Natural killer cell (primary cell): Measurements from ENCODE around the gene CTTN. TPM values are rescaled to one million over a fixed set of nuclear protein-coding genes. Genes with fewer than 3 reads are reported as not detected.

Experiments
- ATAC-seq, 3 donors: fragments of 150-1000 bp in 2 of 3; fragments of 200-7000 bp in 1 of 3; cut with Tn5 transposase; 1 replicate in 1 of 3; 2 replicates in 2 of 3; pipeline ENCODE4 v1.10.0; 2021; ENCODE audit warnings: mild to moderate bottlenecking in 2 of 3, moderate library complexity in 2 of 3
- DNase-seq, 2 donors: peaks; one replicate each; pipeline versions ENCODE4 v3.0.0 to v3.0.0-alpha.2; 2013 to 2021; ENCODE audit warnings: mixed read lengths in 1 of 2
- H3K27ac ChIP-seq: one replicate; pipeline ENCODE4 v1.5.1; 2013; ENCODE audit warnings: mild to moderate bottlenecking, low read length
- H3K27me3 ChIP-seq: one replicate; pipeline ENCODE4 v1.6.1; 2013; ENCODE audit warnings: low read length; ENCODE audit not compliant: control insufficient read depth, insufficient read depth
- H3K36me3 ChIP-seq: one replicate; pipeline ENCODE4 v1.6.1; 2013; ENCODE audit warnings: low read length; ENCODE audit not compliant: control insufficient read depth, insufficient read depth
- H3K4me1 ChIP-seq: one replicate; pipeline ENCODE4 v1.6.1; 2013; ENCODE audit warnings: low read length; ENCODE audit not compliant: control insufficient read depth, insufficient read depth
- H3K4me3 ChIP-seq: one replicate; pipeline ENCODE4 v1.5.1; 2013; ENCODE audit warnings: low read length
- H3K9me3 ChIP-seq: one replicate; pipeline ENCODE4 v1.6.1; 2013; ENCODE audit warnings: low read length; ENCODE audit not compliant: control insufficient read depth, insufficient read depth
- H3K27ac Mint-ChIP-seq, 2 donors: one replicate each; pipeline ENCODE4 v1.8.0; 2022; ENCODE audit warnings: mild to moderate bottlenecking in 2 of 2, mixed read lengths in 2 of 2, moderate library complexity in 1 of 2
- H3K27me3 Mint-ChIP-seq, 2 donors: one replicate each; pipeline ENCODE4 v1.8.0; 2022; ENCODE audit warnings: low read depth in 2 of 2, mixed read lengths in 2 of 2
- H3K36me3 Mint-ChIP-seq: one replicate; pipeline ENCODE4 v1.8.0; 2022; ENCODE audit warnings: mixed read lengths
- H3K4me1 Mint-ChIP-seq, 2 donors: one replicate each; pipeline ENCODE4 v1.8.0; 2022; ENCODE audit warnings: mixed read lengths in 2 of 2
- H3K4me3 Mint-ChIP-seq: one replicate; pipeline ENCODE4 v1.8.0; 2022; ENCODE audit warnings: mild to moderate bottlenecking, moderate library complexity, mixed read lengths
- H3K9me3 Mint-ChIP-seq, 2 donors: one replicate each; pipeline ENCODE4 v1.8.0; 2022; ENCODE audit warnings: mixed read lengths in 2 of 2
- CTCF ChIP-seq: fragments of 200-600 bp; IDR thresholded peaks from one replicate; pipeline ENCODE4 v1.8.0; 2022; ENCODE audit warnings: antibody characterized with exemption
- WGBS: methylation state at CpG from one replicate; pipeline ENCODE4 v1.1.7; 2013; ENCODE audit warnings: missing lambda C conversion rate; ENCODE audit not compliant: insufficient coverage; 5-methylcytosine and 5-hydroxymethylcytosine counted together
- intact Hi-C: fragments of 100-400 bp; cut with micrococcal nuclease; formaldehyde crosslinking; loops from one replicate; pipeline ENCODE4 v1.14.2; 2022
- total RNA-seq, 4 donors: library from RNA; stranded (reverse); fragments of 120-200 nt in 1 of 4; gene quantifications; one replicate each; pipeline versions ENCODE4 v1.2.3 to v1.2.4, GENCODE V29; 2013 to 2022

Gene CTTN
- total RNA-seq, 3 donors from 2014 or later (not counting 1 experiment from before 2014, with no cell fraction given), result 0.59 to 5.8 (median 1.8) TPM

- no peak overlapping the region for H3K4me3 ChIP-seq
- H3K9me3 Mint-ChIP-seq, result no peaks in the 10 kb centered on the region
- H3K36me3 Mint-ChIP-seq, result no peaks in the 10 kb centered on the region
- no peaks in the 10 kb centered on the region for H3K36me3 ChIP-seq
- TF ChIP-seq CTCF, result no peak
- H3K27me3 ChIP-seq, result peaks cover 3% of the 10 kb centered on the region
- H3K27me3 Mint-ChIP-seq, result peaks cover 19 to 62% of the 10 kb centered on the region in 2 donors
- H3K4me1 ChIP-seq, result no peaks in the 10 kb centered on the region
- H3K27ac ChIP-seq, result no peak overlapping the region
- no peak overlapping the region for H3K27ac Mint-ChIP-seq
- H3K4me1 Mint-ChIP-seq, result peaks cover 0 to 13% of the 10 kb centered on the region in 2 donors
- DNase-seq, result no peak
- no peaks in the 10 kb centered on the region for H3K9me3 ChIP-seq
- H3K4me3 Mint-ChIP-seq, result no peak overlapping the region
- no peak for ATAC-seq
- intact Hi-C loops, result no loop called here
- 78% methylated on average over 18 of the region's 19 CpGs for WGBS
Observed at GRCh38 chr11:70468256-70469195, 70.2 kb downstream of the CTTN start.

GRCh38 chr11:70470127-70470526, 71.8 kb downstream of the CTTN start:
- Mint-ChIP-seq H3K4me1 (peaks cover 0 to 3% of the 10 kb centered on the region in 2 donors), H3K36me3 (no peaks in the 10 kb centered on the region), H3K9me3 (no peaks in the 10 kb centered on the region), H3K27me3 (peaks cover 13 to 55% of the 10 kb centered on the region in 2 donors), H3K4me3 (no peak overlapping the region), H3K27ac (no peak overlapping the region)
- no peak overlapping the region for H3K27ac ChIP-seq
- ATAC-seq (no peak), DNase-seq (no peak)
- intact Hi-C loops, result loop anchor here (10.0 kb wide), 1 partner anchor 555 kb away; no protein-coding TSS in a partner anchor
- H3K4me1 ChIP-seq, result no peaks in the 10 kb centered on the region
- H3K9me3 ChIP-seq, result no peaks in the 10 kb centered on the region
- no peak for TF ChIP-seq CTCF
- H3K4me3 ChIP-seq, result no peak overlapping the region
- no peaks in the 10 kb centered on the region for H3K36me3 ChIP-seq
- WGBS, result 2% methylated on average over 5 of the region's 6 CpGs
- H3K27me3 ChIP-seq, result peaks cover 3% of the 10 kb centered on the region

- H3K27me3 Mint-ChIP-seq, result peaks cover 6 to 45% of the 10 kb centered on the region in 2 donors
- no peak overlapping the region for H3K27ac Mint-ChIP-seq
- H3K4me1 Mint-ChIP-seq, result no peaks in the 10 kb centered on the region
- no peak overlapping the region for H3K27ac ChIP-seq
- H3K9me3 Mint-ChIP-seq, result no peaks in the 10 kb centered on the region
- H3K27me3 ChIP-seq, result no peaks in the 10 kb centered on the region
- no peak for TF ChIP-seq CTCF
- no peaks in the 10 kb centered on the region for H3K9me3 ChIP-seq
- no peaks in the 10 kb centered on the region for H3K4me1 ChIP-seq
- no peaks in the 10 kb centered on the region for H3K36me3 Mint-ChIP-seq
- H3K36me3 ChIP-seq, result no peaks in the 10 kb centered on the region
- WGBS, result 49% methylated on average over 7 of the region's 7 CpGs
- peak in 1 of 3 donors; percentile 69 for ATAC-seq
- peak in 1 of 2 donors; percentile 42 for DNase-seq
- intact Hi-C loops, result loop anchor here (10.0 kb wide), 1 partner anchor 556 kb away; no protein-coding TSS in a partner anchor
- no peak overlapping the region for H3K4me3 ChIP-seq
- H3K4me3 Mint-ChIP-seq, result no peak overlapping the region
Observed at GRCh38 chr11:70471254-70471653, 72.9 kb downstream of the CTTN start.
